GM23248 (cell line): ENCODE data around the gene TAF4. TPM values are rescaled to one million over a fixed set of nuclear protein-coding genes. Genes with fewer than 3 reads are reported as not detected.

Experiments used
- DNase-seq: peaks from one replicate; pipeline ENCODE4 v3.0.0-alpha.2; 2015
- H2AFZ ChIP-seq: fragments of 200-600 bp; sonication (generic); 2 replicates; pipeline ENCODE4 v1.6.1; 2016; ENCODE audit warnings: antibody characterized with exemption
- H3F3A ChIP-seq: fragments of 200-600 bp; sonication (generic); 2 replicates; pipeline ENCODE4 v1.6.1; 2016; ENCODE audit warnings: mild to moderate bottlenecking, antibody characterized with exemption, mixed run types; ENCODE audit not compliant: insufficient read depth
- H3K27ac ChIP-seq: fragments of 200-600 bp; sonication (generic); 2 replicates; pipeline ENCODE4 v1.5.1; 2016; ENCODE audit warnings: mild to moderate bottlenecking
- H3K27me3 ChIP-seq: fragments of 200-600 bp; sonication (generic); replicated peaks from 2 replicates; pipeline ENCODE4 v1.6.1; 2016; ENCODE audit warnings: mild to moderate bottlenecking; ENCODE audit not compliant: insufficient read depth
- H3K36me3 ChIP-seq: fragments of 200-600 bp; sonication (generic); 2 replicates; pipeline ENCODE4 v1.6.1; 2016; ENCODE audit warnings: low read depth, mild to moderate bottlenecking
- H3K4me1 ChIP-seq: fragments of 200-600 bp; sonication (generic); 2 replicates; pipeline ENCODE4 v1.6.1; 2016; ENCODE audit warnings: mild to moderate bottlenecking; ENCODE audit not compliant: insufficient read depth
- H3K4me2 ChIP-seq: fragments of 200-600 bp; sonication (generic); one replicate; pipeline ENCODE4 v1.6.1; 2016; ENCODE audit warnings: mild to moderate bottlenecking; ENCODE audit not compliant: unreplicated experiment
- H3K4me3 ChIP-seq: fragments of 200-600 bp; sonication (generic); 2 replicates; pipeline ENCODE4 v1.5.1; 2016; ENCODE audit warnings: mild to moderate bottlenecking
- H3K79me2 ChIP-seq: fragments of 200-600 bp; sonication (generic); 2 replicates; pipeline ENCODE4 v1.6.1; 2016; ENCODE audit warnings: mild to moderate bottlenecking; ENCODE audit not compliant: insufficient read depth
- H3K9ac ChIP-seq: fragments of 200-600 bp; sonication (generic); 2 replicates; pipeline ENCODE4 v1.6.1; 2016; ENCODE audit warnings: mild to moderate bottlenecking
- H3K9me2 ChIP-seq: fragments of 200-600 bp; sonication (generic); 2 replicates; pipeline ENCODE4 v1.6.1; 2016; ENCODE audit warnings: mixed run types, mild to moderate bottlenecking, moderate library complexity; ENCODE audit not compliant: insufficient read depth
- H3K9me3 ChIP-seq: fragments of 200-600 bp; sonication (generic); one replicate; pipeline ENCODE4 v1.6.1; 2017; ENCODE audit warnings: low read depth
- H4K20me1 ChIP-seq: fragments of 200-600 bp; sonication (generic); 2 replicates; pipeline ENCODE4 v1.6.0; 2016; ENCODE audit not compliant: insufficient read depth
- EZH2 ChIP-seq: fragments of 200-600 bp; sonication (generic); IDR thresholded peaks from 2 replicates; pipeline ENCODE4 v1.6.1; 2018; ENCODE audit warnings: antibody characterized with exemption, mild to moderate bottlenecking; ENCODE audit not compliant: insufficient read depth, poor library complexity, severe bottlenecking
- EZH2phosphoT487 ChIP-seq: fragments of 200-600 bp; sonication (generic); IDR thresholded peaks from 2 replicates; pipeline ENCODE4 v1.6.1; 2018; ENCODE audit warnings: antibody characterized with exemption, moderate library complexity, mild to moderate bottlenecking, low read depth; ENCODE audit not compliant: insufficient read depth
- WGBS, 2 experiments: methylation state at CpG; one replicate each; pipeline ENCODE4 v1.1.6; 2015 to 2017; ENCODE audit warnings: low lambda C conversion rate in 2 of 2, low coverage in 1 of 2; ENCODE audit errors: missing lambda C conversion rate in 2 of 2; 5-methylcytosine and 5-hydroxymethylcytosine counted together
- in situ Hi-C: fragments of 300-500 bp; cut with MboI; formaldehyde crosslinking; loops from 2 replicates; pipeline ENCODE4 v1.15.0; 2020
- polyA plus RNA-seq: library from polyadenylated mRNA; unstranded; fragments of >200 nt; fragmentation: Nextera tagmentation; extraction: Ambion mirVana; gene quantifications from 2 replicates; pipeline ENCODE4 v1.2.1, GENCODE V29; 2016
- total RNA-seq: library from RNA; depleted of rRNA; stranded (reverse); fragments of >200 nt; shearing (Covaris generic); gene quantifications from 2 replicates; pipeline ENCODE4 v1.2.3, GENCODE V29; 2014

The TAF4 gene
- total and polyA plus RNA-seq, 2 experiments from 2014 or later, result 1.4 to 2.9 TPM

GRCh38 chr20:62055106-62055861 lies 10.4 kb downstream of the TAF4 start:
- Histone ChIP-seq H3K9ac (no peak overlapping the region), H3K36me3 (no peaks in the 10 kb centered on the region), H2AFZ (no peak overlapping the region), H3K4me2 (no peak overlapping the region), H3K9me2 (no peaks in the 10 kb centered on the region), H3K27ac (no peak overlapping the region), H4K20me1 (no peaks in the 10 kb centered on the region; the same call in 1 of the 2 replicates), H3K9me3 (no peaks in the 10 kb centered on the region), H3K79me2 (peaks cover 82% of the 10 kb centered on the region), H3K27me3 (no peaks in the 10 kb centered on the region), H3F3A (no peaks in the 10 kb centered on the region), H3K4me1 (no peaks in the 10 kb centered on the region), H3K4me3 (no peak overlapping the region)
- TF ChIP-seq EZH2phosphoT487 (no peak), EZH2 (no peak)
- no peak for DNase-seq
- WGBS, 2 experiments, result 94 to 97% methylated on average over 20 to 21 of the region's 21 CpGs
- in situ Hi-C loops, result no loop called here

GRCh38 chr20:62054451-62054953 lies 11.2 kb downstream of the TAF4 start:
- no peak overlapping the region for H3K27ac ChIP-seq
- H3K9me2 ChIP-seq, result no peaks in the 10 kb centered on the region
- no peak overlapping the region for H2AFZ ChIP-seq
- no peak for DNase-seq
- no peak for TF ChIP-seq EZH2
- TF ChIP-seq EZH2phosphoT487, result no peak
- H3K79me2 ChIP-seq, result peaks cover 82% of the 10 kb centered on the region
- H3K36me3 ChIP-seq, result no peaks in the 10 kb centered on the region
- 93 to 97% methylated on average over 11 to 12 of the region's 12 CpGs for WGBS, 2 experiments
- in situ Hi-C loops, result no loop called here
- H3K4me3 ChIP-seq, result no peak overlapping the region
- no peak overlapping the region for H3K9ac ChIP-seq
- no peak overlapping the region for H3K4me2 ChIP-seq
- H3K4me1 ChIP-seq, result no peaks in the 10 kb centered on the region
- H3F3A ChIP-seq, result no peaks in the 10 kb centered on the region
- H3K27me3 ChIP-seq, result no peaks in the 10 kb centered on the region
- no peaks in the 10 kb centered on the region for H3K9me3 ChIP-seq
- no peaks in the 10 kb centered on the region; the same call in 1 of the 2 replicates for H4K20me1 ChIP-seq

DNA sequence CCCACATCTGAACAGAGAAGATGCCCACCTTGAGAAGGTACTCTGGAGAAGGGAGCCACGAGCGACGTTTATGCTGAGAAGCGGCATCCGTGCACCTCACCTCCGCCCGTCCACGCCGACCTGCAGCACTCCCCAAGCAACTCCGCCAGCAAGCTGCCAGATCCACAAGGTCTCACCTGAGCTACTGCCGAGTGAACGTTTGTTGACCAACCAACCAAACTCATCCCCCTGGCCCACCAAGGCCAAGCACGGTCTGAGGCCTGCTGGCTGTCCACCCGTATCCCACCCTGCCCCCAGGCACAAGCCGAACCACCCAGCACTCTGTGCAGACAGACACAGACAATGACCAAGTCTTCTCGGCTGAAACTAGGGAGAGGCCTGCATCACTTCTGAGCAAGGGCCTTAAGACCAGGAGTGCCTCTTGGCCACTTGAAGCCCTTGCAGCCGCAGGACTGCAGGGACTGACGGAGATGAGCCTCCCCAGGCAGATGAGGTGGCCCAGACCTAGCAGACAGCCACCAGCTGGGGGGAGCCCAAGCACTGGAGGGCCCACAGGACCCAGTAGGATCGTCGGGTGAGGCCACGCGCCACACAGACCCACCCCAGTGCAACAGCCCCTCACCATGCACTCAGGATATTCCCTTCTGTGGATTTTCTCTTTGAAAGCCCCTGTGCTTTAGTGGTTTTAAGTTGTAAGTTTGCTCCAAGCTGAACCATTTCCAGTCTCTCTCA lies 12.1 kb downstream of the TAF4 start:
- no peaks in the 10 kb centered on the region for H3K27me3 ChIP-seq
- no peak for TF ChIP-seq EZH2phosphoT487
- TF ChIP-seq EZH2, result no peak
- no peak overlapping the region for H3K9ac ChIP-seq
- H3K27ac ChIP-seq, result no peak overlapping the region
- H3F3A ChIP-seq, result no peaks in the 10 kb centered on the region
- no peak for DNase-seq
- peaks cover 79% of the 10 kb centered on the region for H3K79me2 ChIP-seq
- no peaks in the 10 kb centered on the region; the same call in 1 of the 2 replicates for H4K20me1 ChIP-seq
- no peak overlapping the region for H3K4me2 ChIP-seq
- H3K36me3 ChIP-seq, result no peaks in the 10 kb centered on the region
- H3K4me3 ChIP-seq, result no peak overlapping the region
- H3K9me2 ChIP-seq, result no peaks in the 10 kb centered on the region
- H3K4me1 ChIP-seq, result no peaks in the 10 kb centered on the region
- 90 to 91% methylated on average over 21 to 22 of the region's 22 CpGs for WGBS, 2 experiments
- H3K9me3 ChIP-seq, result no peaks in the 10 kb centered on the region
- no peak overlapping the region for H2AFZ ChIP-seq
- in situ Hi-C loops, result no loop called here

DNA sequence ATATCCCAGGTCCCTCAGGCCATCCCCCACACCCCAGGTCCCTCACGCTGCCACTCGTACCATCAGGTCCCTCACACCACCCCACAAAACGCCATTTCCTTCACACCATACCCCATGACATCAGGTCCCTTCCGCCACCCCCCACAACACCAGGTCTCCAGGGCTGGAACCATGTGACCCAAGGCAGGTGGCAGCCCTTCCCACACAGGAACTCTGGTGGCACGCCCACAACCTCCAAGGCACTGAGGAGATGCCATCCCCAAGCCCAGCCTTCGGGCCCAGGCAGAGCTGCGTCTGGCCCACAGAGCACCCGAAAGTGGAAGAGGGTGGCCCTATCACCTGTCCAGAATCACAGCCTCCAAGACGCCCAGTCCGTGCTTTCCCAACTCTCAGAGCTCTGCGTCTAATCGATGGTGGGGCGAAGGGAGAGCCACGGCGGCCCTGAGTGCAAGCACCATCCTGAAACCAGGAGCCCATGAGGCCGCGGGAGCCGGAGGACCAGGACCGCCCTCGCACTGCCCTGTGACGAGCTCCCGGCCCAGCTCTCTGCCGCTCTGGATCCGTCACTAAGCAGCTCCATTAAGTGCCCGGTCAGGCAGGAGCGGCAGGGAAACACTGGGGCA lies 12.7 kb downstream of the TAF4 start:
- no peaks in the 10 kb centered on the region for H3K4me1 ChIP-seq
- no peak overlapping the region for H3K9ac ChIP-seq
- no peaks in the 10 kb centered on the region for H3F3A ChIP-seq
- H3K27ac ChIP-seq, result no peak overlapping the region
- 90% methylated on average over 25 to 26 of the region's 26 CpGs for WGBS, 2 experiments
- no peak for TF ChIP-seq EZH2
- no peak for TF ChIP-seq EZH2phosphoT487
- no peaks in the 10 kb centered on the region for H3K36me3 ChIP-seq
- H3K4me2 ChIP-seq, result no peak overlapping the region
- no peak overlapping the region for H2AFZ ChIP-seq
- H3K9me3 ChIP-seq, result no peaks in the 10 kb centered on the region
- in situ Hi-C loops, result no loop called here
- no peaks in the 10 kb centered on the region for H3K9me2 ChIP-seq
- H3K27me3 ChIP-seq, result no peaks in the 10 kb centered on the region
- DNase-seq, result no peak
- no peaks in the 10 kb centered on the region; the same call in 1 of the 2 replicates for H4K20me1 ChIP-seq
- peaks cover 86% of the 10 kb centered on the region for H3K79me2 ChIP-seq
- no peak overlapping the region for H3K4me3 ChIP-seq
